ENCODE results near the gene HVCN1.

- TF ChIP-seq CTCF (IDR thresholded peaks at IDR 0.05) (no peak), POLR2A (IDR thresholded peaks at IDR 0.05) (no peak)
Measured at GRCh38 chr12:110666892-110667291, 22.0 kb downstream of the HVCN1 start.
